Neuronal stem cell (in vitro differentiated cells): ENCODE data around the gene C15orf62.

ENCODE experiments used
- DNase-seq: peaks from one replicate; pipeline ENCODE4 v3.0.0-alpha.2; 2013; ENCODE audit warnings: low spot score
- H2AFZ ChIP-seq: one replicate; pipeline ENCODE4 v1.6.1; 2013; ENCODE audit warnings: mild to moderate bottlenecking, low read length, inconsistent platforms
- H2AK5ac ChIP-seq: 2 replicates; pipeline ENCODE4 v1.6.1; 2013; ENCODE audit warnings: low read depth, mild to moderate bottlenecking, inconsistent platforms, low read length, moderate library complexity, mixed read lengths
- H2BK120ac ChIP-seq: 2 replicates; pipeline ENCODE4 v1.6.1; 2013; ENCODE audit warnings: low read depth, mild to moderate bottlenecking, inconsistent platforms, low read length, moderate library complexity, mixed read lengths
- H2BK12ac ChIP-seq: one replicate; pipeline ENCODE4 v1.6.1; 2013; ENCODE audit warnings: low read length, inconsistent platforms
- H2BK15ac ChIP-seq: 2 replicates; pipeline ENCODE4 v1.6.1; 2013; ENCODE audit warnings: mild to moderate bottlenecking, low read length, inconsistent platforms, mixed read lengths
- H2BK5ac ChIP-seq: one replicate; pipeline ENCODE4 v1.6.1; 2013; ENCODE audit warnings: inconsistent platforms, mild to moderate bottlenecking, low read length, moderate library complexity
- H3K14ac ChIP-seq: one replicate; pipeline ENCODE4 v1.6.1; 2013; ENCODE audit warnings: low read length, inconsistent platforms
- H3K18ac ChIP-seq: 2 replicates; pipeline ENCODE4 v1.6.1; 2013; ENCODE audit warnings: low read length, inconsistent platforms
- H3K23ac ChIP-seq: 2 replicates; pipeline ENCODE4 v1.6.1; 2013; ENCODE audit warnings: low read depth, mild to moderate bottlenecking, mixed read lengths, low read length, inconsistent platforms; ENCODE audit not compliant: poor library complexity
- H3K27ac ChIP-seq: replicated peaks from 3 replicates; pipeline ENCODE4 v1.5.1; 2013; ENCODE audit warnings: low read length, inconsistent platforms
- H3K27me3 ChIP-seq, 3 experiments: 2 replicates each; pipeline ENCODE4 v1.6.1; 2013; ENCODE audit warnings: low read length in 3 of 3, mild to moderate bottlenecking in 2 of 3, inconsistent platforms in 1 of 3, low read depth in 1 of 3, mixed read lengths in 1 of 3, moderate library complexity in 1 of 3; ENCODE audit not compliant: control insufficient read depth in 3 of 3, insufficient read depth in 3 of 3
- H3K36me3 ChIP-seq, 2 donors: replicated peaks in 1 of 2; 2 replicates each; pipeline ENCODE4 v1.6.1; 2013; ENCODE audit warnings: low read length in 2 of 2; ENCODE audit not compliant: control insufficient read depth in 2 of 2, insufficient read depth in 2 of 2
- H3K4ac ChIP-seq: 2 replicates; pipeline ENCODE4 v1.6.1; 2013; ENCODE audit warnings: inconsistent platforms, mild to moderate bottlenecking, low read length, moderate library complexity
- H3K4me1 ChIP-seq, 2 donors: 1 replicate in 1 of 2; 2 replicates in 1 of 2; pipeline ENCODE4 v1.6.1; 2013; ENCODE audit warnings: low read length in 2 of 2, low read depth in 1 of 2; ENCODE audit not compliant: control insufficient read depth in 2 of 2, insufficient read depth in 1 of 2
- H3K4me2 ChIP-seq: one replicate; pipeline ENCODE4 v1.6.1; 2013; ENCODE audit warnings: mild to moderate bottlenecking, low read length, inconsistent platforms; ENCODE audit not compliant: insufficient read depth, poor library complexity, severe bottlenecking
- H3K4me3 ChIP-seq, 2 donors: 2 replicates each; pipeline ENCODE4 v1.5.1; 2013; ENCODE audit warnings: low read length in 2 of 2, mild to moderate bottlenecking in 2 of 2, inconsistent platforms in 1 of 2, moderate library complexity in 1 of 2
- H3K79me1 ChIP-seq: one replicate; pipeline ENCODE4 v1.6.1; 2013; ENCODE audit warnings: low read depth, mild to moderate bottlenecking, inconsistent platforms, low read length, moderate library complexity
- H3K9ac ChIP-seq: one replicate; pipeline ENCODE4 v1.6.1; 2013; ENCODE audit warnings: mild to moderate bottlenecking, low read depth, low read length, inconsistent platforms; ENCODE audit not compliant: poor library complexity
- H3K9me3 ChIP-seq, 2 donors: replicated peaks in 1 of 2; 2 replicates each; pipeline versions ENCODE3 to v1.6.1; 2013; ENCODE audit warnings: low read length in 2 of 2, mild to moderate bottlenecking in 2 of 2, inconsistent platforms in 1 of 2, low read depth in 1 of 2, mixed read lengths in 1 of 2, moderate library complexity in 1 of 2; ENCODE audit not compliant: control insufficient read depth in 2 of 2, insufficient read depth in 1 of 2
- H4K8ac ChIP-seq: one replicate; pipeline ENCODE4 v1.6.1; 2013; ENCODE audit warnings: low read depth, mild to moderate bottlenecking, inconsistent platforms, low read length, moderate library complexity
- H4K91ac ChIP-seq: one replicate; pipeline ENCODE4 v1.6.1; 2013; ENCODE audit warnings: low read length, low read depth, mild to moderate bottlenecking, inconsistent platforms; ENCODE audit not compliant: poor library complexity
- WGBS, 2 donors: extraction: QIAGEN DNeasy Blood & Tissue Kit; methylation state at CpG; one replicate each; pipeline ENCODE4 v1.1.7; 2013; ENCODE audit warnings: missing lambda C conversion rate in 2 of 2, mixed read lengths in 1 of 2; ENCODE audit not compliant: insufficient read length in 2 of 2, insufficient replicate concordance in 1 of 2; ENCODE audit errors: extremely low coverage in 2 of 2; 5-methylcytosine and 5-hydroxymethylcytosine counted together

The C15orf62 gene

DNA sequence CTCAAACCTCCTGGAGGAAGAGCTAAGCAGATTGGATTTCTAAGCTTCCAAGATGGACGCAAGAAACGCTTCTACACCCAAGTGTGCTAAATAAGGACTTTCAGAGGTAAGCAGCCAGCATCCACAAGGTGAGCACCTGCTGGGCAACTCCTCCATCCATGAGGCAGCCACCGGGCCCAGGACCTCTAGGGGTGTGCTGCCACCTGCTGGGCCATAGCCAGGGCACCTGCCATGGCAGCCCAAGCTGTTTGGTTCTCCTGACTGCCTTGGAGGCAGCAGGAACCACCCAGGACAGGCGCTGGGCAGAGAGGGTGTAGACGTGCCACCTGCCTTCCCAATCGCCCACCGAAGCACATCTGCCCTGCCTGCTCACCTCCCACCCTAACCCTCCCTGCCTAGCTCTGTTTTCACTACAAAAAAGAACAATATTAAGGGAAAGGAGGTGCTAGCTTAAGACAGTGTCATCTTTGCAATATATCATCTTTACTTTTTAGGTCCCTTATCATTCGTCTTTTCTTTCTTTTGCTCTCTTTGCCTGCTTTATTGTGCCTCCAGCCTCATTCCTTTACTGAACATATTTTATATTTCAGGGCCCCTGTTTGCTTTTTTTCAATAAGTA is 12.9 kb downstream of the C15orf62 start:
- Histone ChIP-seq H2AK5ac (no peak overlapping the region), H4K8ac (no peak overlapping the region), H3K79me1 (no peaks in the 10 kb centered on the region), H3K27me3 (no peaks in the 10 kb centered on the region), H3K18ac (no peak overlapping the region), H3K27ac (no peak overlapping the region), H3K23ac (no peak overlapping the region), H3K9ac (no peak overlapping the region), H3K9me3 (no peaks in the 10 kb centered on the region), H2BK12ac (no peak overlapping the region), H2AFZ (no peak overlapping the region), H2BK5ac (no peak overlapping the region), H2BK120ac (no peak overlapping the region), H3K4me1 (no peaks in the 10 kb centered on the region), H3K36me3 (peaks cover 5 to 23% of the 10 kb centered on the region in 2 donors), H3K4ac (no peak overlapping the region), H2BK15ac (no peak overlapping the region), H3K4me2 (no peak overlapping the region), H4K91ac (no peak overlapping the region), H3K4me3 (no peak overlapping the region), H3K14ac (no peak overlapping the region)
- no CpG with 5 or more reads among the region's 8 CpGs for WGBS, 2 donors
- DNase-seq: no peak

DNA sequence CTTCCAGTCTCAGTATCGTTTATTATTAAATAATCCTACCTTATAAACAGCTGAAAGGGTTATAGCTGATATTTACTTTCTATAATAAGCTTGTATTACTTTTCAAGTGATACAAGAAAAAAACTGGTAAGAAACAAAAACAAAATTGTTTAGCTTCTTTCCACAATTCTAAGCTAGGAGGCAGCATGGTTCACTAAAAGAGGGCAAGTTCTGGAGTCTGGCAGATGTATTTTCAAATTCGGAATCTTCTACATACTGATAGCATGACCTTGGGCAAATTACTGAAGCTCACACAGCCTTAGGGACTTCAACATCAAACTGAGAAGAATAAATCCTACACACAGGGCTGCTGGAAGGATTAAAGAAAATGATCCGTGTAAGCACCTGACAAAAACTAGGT is 15.4 kb downstream of the C15orf62 start:
- Histone ChIP-seq H3K4me3 (no peak overlapping the region), H3K4me2 (no peak overlapping the region), H3K36me3 (peaks cover 0 to 2% of the 10 kb centered on the region in 2 donors), H3K14ac (no peak overlapping the region), H2BK12ac (no peak overlapping the region), H3K23ac (no peak overlapping the region), H2BK120ac (no peak overlapping the region), H3K4me1 (peaks cover 0 to 2% of the 10 kb centered on the region in 2 donors), H4K8ac (no peak overlapping the region), H2AK5ac (no peak overlapping the region), H3K79me1 (peaks cover 1% of the 10 kb centered on the region), H2AFZ (no peak overlapping the region), H3K18ac (no peak overlapping the region), H3K9ac (no peak overlapping the region), H3K27ac (no peak overlapping the region), H3K4ac (no peak overlapping the region), H2BK15ac (no peak overlapping the region), H4K91ac (no peak overlapping the region), H3K27me3 (no peaks in the 10 kb centered on the region), H2BK5ac (no peak overlapping the region), H3K9me3 (no peaks in the 10 kb centered on the region)
- WGBS, 2 donors: no CpG with 5 or more reads among the region's 3 CpGs
- no peak for DNase-seq

DNA sequence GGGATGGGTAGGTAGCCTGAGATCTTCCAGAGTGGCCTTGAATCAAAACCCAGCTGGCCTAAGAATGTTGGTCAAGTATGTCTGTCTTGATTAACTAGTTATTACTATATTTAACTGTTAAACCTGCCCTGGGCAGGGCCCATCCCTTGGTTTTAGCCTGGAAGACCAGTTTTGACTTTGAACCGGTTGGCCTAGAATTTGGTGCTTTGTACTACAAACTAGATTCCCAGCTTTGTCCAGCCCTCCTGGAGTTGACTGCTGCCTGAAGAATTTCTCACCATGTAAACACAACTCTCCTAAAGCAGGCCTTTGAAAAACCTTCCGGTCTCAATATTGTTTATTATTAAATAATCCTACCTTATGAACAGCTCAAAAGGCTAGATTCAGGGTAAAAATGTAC is 16.0 kb downstream of the C15orf62 start:
- Histone ChIP-seq H3K4me2 (no peak overlapping the region), H3K23ac (no peak overlapping the region), H3K4me1 (peaks cover 0 to 2% of the 10 kb centered on the region in 2 donors), H3K9me3 (no peaks in the 10 kb centered on the region), H2AK5ac (no peak overlapping the region), H4K8ac (no peak overlapping the region), H3K14ac (no peak overlapping the region), H3K27ac (no peak overlapping the region), H2BK120ac (no peak overlapping the region), H4K91ac (no peak overlapping the region), H3K9ac (no peak overlapping the region), H3K27me3 (no peaks in the 10 kb centered on the region), H3K79me1 (peaks cover 1% of the 10 kb centered on the region), H3K4me3 (no peak overlapping the region), H3K36me3 (peaks cover 0 to 3% of the 10 kb centered on the region in 2 donors), H2BK15ac (no peak overlapping the region), H2BK12ac (no peak overlapping the region), H2AFZ (no peak overlapping the region), H3K4ac (no peak overlapping the region), H2BK5ac (no peak overlapping the region), H3K18ac (no peak overlapping the region)
- DNase-seq: no peak
- no CpG with 5 or more reads among the region's 2 CpGs for WGBS, 2 donors

DNA sequence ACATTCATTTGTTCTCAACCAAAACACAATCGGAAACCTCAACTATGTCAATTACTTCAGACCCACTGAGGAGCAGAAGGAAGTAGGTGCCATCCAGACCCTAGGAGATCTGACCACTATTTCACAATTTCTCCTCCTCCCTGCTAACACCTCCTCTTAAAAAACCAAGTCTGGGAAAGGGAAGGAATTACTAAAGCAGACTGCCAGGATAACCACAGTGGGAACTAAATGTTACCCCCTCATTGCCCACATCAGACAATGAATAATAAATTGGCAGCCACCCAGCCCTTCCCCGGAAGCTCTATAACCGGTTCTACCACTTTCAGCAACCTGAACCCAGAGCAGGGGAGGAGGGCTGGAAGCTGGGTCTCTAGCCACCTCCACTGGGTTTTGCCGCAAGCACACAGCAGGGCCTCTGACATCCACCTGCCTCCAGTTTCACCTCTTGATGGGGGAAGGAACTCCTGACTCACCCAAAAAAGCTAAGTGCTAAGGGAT is 17.6 kb downstream of the C15orf62 start:
- no peak overlapping the region for H2BK12ac ChIP-seq
- no peak overlapping the region for H2BK15ac ChIP-seq
- H2BK120ac ChIP-seq: no peak overlapping the region
- no peak overlapping the region for H3K4me3 ChIP-seq
- peaks cover 0 to 2% of the 10 kb centered on the region in 2 donors for H3K4me1 ChIP-seq
- DNase-seq: no peak
- no peak overlapping the region for H2AK5ac ChIP-seq
- peaks cover 1% of the 10 kb centered on the region for H3K79me1 ChIP-seq
- H3K9me3 ChIP-seq: no peaks in the 10 kb centered on the region
- H3K36me3 ChIP-seq: peaks cover 0 to 9% of the 10 kb centered on the region in 2 donors
- no peak overlapping the region for H3K18ac ChIP-seq
- no peak overlapping the region for H3K4me2 ChIP-seq
- H4K91ac ChIP-seq: no peak overlapping the region
- no peak overlapping the region for H2BK5ac ChIP-seq
- no peak overlapping the region for H3K4ac ChIP-seq
- WGBS, 2 donors: no CpG with 5 or more reads among the region's 4 CpGs
- no peak overlapping the region for H2AFZ ChIP-seq
- no peak overlapping the region for H3K27ac ChIP-seq
- no peak overlapping the region for H4K8ac ChIP-seq
- H3K9ac ChIP-seq: no peak overlapping the region
- no peak overlapping the region for H3K23ac ChIP-seq
- no peaks in the 10 kb centered on the region for H3K27me3 ChIP-seq
- H3K14ac ChIP-seq: no peak overlapping the region
